Parathyroid adenoma (tissue), 2 donors: Measurements from ENCODE around the gene SASH3.

Experiments used
- H2AFZ ChIP-seq: fragments of 300-600 bp; sonication (generic); one replicate; pipeline ENCODE4 v1.7.0; 2017; ENCODE audit warnings: antibody characterized with exemption, mild to moderate bottlenecking
- H3K27ac ChIP-seq: fragments of 300-600 bp; sonication (generic); one replicate; pipeline ENCODE4 v1.7.0; 2017
- H3K27me3 ChIP-seq: fragments of 300-600 bp; sonication (generic); one replicate; pipeline ENCODE4 v1.7.0; 2017; ENCODE audit warnings: low read length; ENCODE audit not compliant: control insufficient read depth, insufficient read depth
- H3K36me3 ChIP-seq: fragments of 300-600 bp; sonication (generic); one replicate; pipeline ENCODE4 v1.7.0; 2017; ENCODE audit warnings: low read length; ENCODE audit not compliant: control insufficient read depth, insufficient read depth
- H3K4me1 ChIP-seq: fragments of 300-600 bp; sonication (generic); one replicate; pipeline ENCODE4 v1.7.0; 2017; ENCODE audit warnings: control low read depth
- H3K4me2 ChIP-seq: fragments of 300-600 bp; sonication (generic); one replicate; pipeline ENCODE4 v1.7.0; 2017; ENCODE audit warnings: low read length
- H3K4me3 ChIP-seq: fragments of 300-600 bp; sonication (generic); one replicate; pipeline ENCODE4 v1.7.0; 2017; ENCODE audit warnings: low read depth, low read length
- H3K79me2 ChIP-seq: fragments of 300-600 bp; sonication (generic); one replicate; pipeline ENCODE4 v1.7.0; 2017; ENCODE audit warnings: control low read depth
- H3K9ac ChIP-seq: fragments of 300-600 bp; sonication (generic); one replicate; pipeline ENCODE4 v1.7.0; 2017; ENCODE audit warnings: mild to moderate bottlenecking
- H3K9me3 ChIP-seq: fragments of 300-600 bp; sonication (generic); one replicate; pipeline ENCODE4 v1.7.0; 2017; ENCODE audit warnings: low read length; ENCODE audit not compliant: control insufficient read depth
- CTCF ChIP-seq: fragments of 300-600 bp; sonication (generic); IDR thresholded peaks from one replicate; pipeline ENCODE4 v1.7.0; 2017; ENCODE audit warnings: antibody characterized with exemption, mild to moderate bottlenecking
- donor health status: primary hyperparathyroidism.

The SASH3 gene

GRCh38 chrX:129771266-129771995, 8.3 kb upstream of the SASH3 start:
- no peaks in the 10 kb centered on the region for H3K9me3 ChIP-seq
- no peak overlapping the region for H3K9ac ChIP-seq

GRCh38 chrX:129772796-129773431, 6.8 kb upstream of the SASH3 start:
- Histone ChIP-seq H3K36me3 (no peaks in the 10 kb centered on the region), H3K79me2 (no peaks in the 10 kb centered on the region), H3K27ac (no peak overlapping the region), H3K9ac (no peak overlapping the region), H3K4me1 (no peaks in the 10 kb centered on the region), H3K27me3 (no peaks in the 10 kb centered on the region), H3K4me2 (no peak overlapping the region), H3K4me3 (no peak overlapping the region), H2AFZ (no peak overlapping the region), H3K9me3 (no peaks in the 10 kb centered on the region)
- TF ChIP-seq CTCF, result no peak

More at GRCh38 chrX:129771266-129771995, 8.3 kb upstream of the SASH3 start:
- Histone ChIP-seq H3K4me3 (no peak overlapping the region), H3K4me2 (no peak overlapping the region), H3K4me1 (no peaks in the 10 kb centered on the region), H3K79me2 (no peaks in the 10 kb centered on the region), H2AFZ (no peak overlapping the region), H3K36me3 (no peaks in the 10 kb centered on the region), H3K27ac (no peak overlapping the region), H3K27me3 (no peaks in the 10 kb centered on the region)
- no peak for TF ChIP-seq CTCF

- Histone ChIP-seq H3K79me2 (no peaks in the 10 kb centered on the region), H3K27ac (no peak overlapping the region), H3K4me2 (peak overlapping the region; percentile 26), H3K27me3 (no peaks in the 10 kb centered on the region), H3K4me1 (no peaks in the 10 kb centered on the region), H3K4me3 (no peak overlapping the region), H2AFZ (peak overlapping the region; percentile 17), H3K36me3 (no peaks in the 10 kb centered on the region), H3K9me3 (no peaks in the 10 kb centered on the region), H3K9ac (no peak overlapping the region)
- TF ChIP-seq CTCF, result no peak
Observed at GRCh38 chrX:129773649-129774458, 5.9 kb upstream of the SASH3 start.

GRCh38 chrX:129777218-129778030, 2.3 kb upstream of the SASH3 start:
- H3K9ac ChIP-seq, result no peak overlapping the region
- H3K36me3 ChIP-seq, result no peaks in the 10 kb centered on the region
- no peak overlapping the region for H3K27ac ChIP-seq
- H3K79me2 ChIP-seq, result no peaks in the 10 kb centered on the region
- TF ChIP-seq CTCF, result no peak
- H3K4me1 ChIP-seq, result no peaks in the 10 kb centered on the region
- H2AFZ ChIP-seq, result no peak overlapping the region
- H3K27me3 ChIP-seq, result no peaks in the 10 kb centered on the region
- H3K9me3 ChIP-seq, result no peaks in the 10 kb centered on the region
- H3K4me3 ChIP-seq, result no peak overlapping the region
- H3K4me2 ChIP-seq, result no peak overlapping the region
